ENCODE measurements around the gene TECPR1. TPM values are rescaled to one million over a fixed set of nuclear protein-coding genes. Genes with fewer than 3 reads are reported as not detected.

The TECPR1 gene
- total and polyA plus RNA-seq, 2 of the 8 experiments (the other 6 are each of a cell fraction or from before 2014, with no cell fraction given): 1.3 to 11.1 TPM

- no peak overlapping the region for H3K4me2 ChIP-seq (ENCODE audit: insufficient read depth in 1 of 2, low read depth in 2 of 2, low read length in 2 of 2)
- H4K91ac ChIP-seq (replicated peaks; ENCODE audit: insufficient read length, low read length): no peak overlapping the region
- no peak overlapping the region for H2AK5ac ChIP-seq (ENCODE audit: low read depth, low read length)
- no peak overlapping the region for H2AFZ ChIP-seq (ENCODE audit: low read length)
- H2BK120ac ChIP-seq (replicated peaks; ENCODE audit: low read depth, low read length): no peak overlapping the region
- no peaks in the 10 kb centered on the region for H3K79me2 ChIP-seq (ENCODE audit: control insufficient read depth in 1 of 2, insufficient read depth in 2 of 2, low read length in 2 of 2)
- no peak overlapping the region for H2BK12ac ChIP-seq (ENCODE audit: low read depth, low read length)
- no peaks in the 10 kb centered on the region for H3K27me3 ChIP-seq (replicated peaks in 1 of 4; ENCODE audit: control insufficient read depth in 3 of 4, extremely low read depth in 1 of 4, insufficient read depth in 3 of 4, low read length in 3 of 4)
- no peak overlapping the region for H3K14ac ChIP-seq (ENCODE audit: insufficient read length)
- ChIA-PET POLR2A (ENCODE audit: partially characterized antibody) (no interaction called here), CTCF (ENCODE audit: partially characterized antibody) (interaction anchor here (1.0 to 8.8 kb wide), 4 partner anchors 10 to 156 kb away, joined by 3 to 75 read pairs (median 12); partner anchors contain the start of gene LMTK2)
- 86% methylated on average over 6 of the region's 6 CpGs; no CpG with 5 or more reads in 1 of the 2 experiments for WGBS, 2 experiments (ENCODE audit: extremely low coverage in 1 of 2, insufficient coverage in 1 of 2, insufficient read length in 1 of 2, insufficient replicate concordance in 2 of 2, low coverage in 1 of 2, low lambda C conversion rate in 2 of 2, missing lambda C conversion rate in 1 of 2)
- H4K5ac ChIP-seq (ENCODE audit: insufficient read length, low read depth, low read length): no peak overlapping the region
- peaks cover 4% of the 10 kb centered on the region for H3K79me1 ChIP-seq (ENCODE audit: low read depth, low read length)
- peaks cover 0 to 9% of the 10 kb centered on the region in 2 experiments for H4K20me1 ChIP-seq (replicated peaks in 1 of 2; ENCODE audit: control insufficient read depth in 1 of 2, insufficient read depth in 2 of 2, low read length in 2 of 2)
- no peak overlapping the region for H3K4ac ChIP-seq (replicated peaks; ENCODE audit: insufficient read length, low read depth, low read length)
- H4K8ac ChIP-seq (ENCODE audit: extremely low read depth, insufficient read depth, low read length): no peak overlapping the region
- H2BK15ac ChIP-seq (ENCODE audit: low read length): no peak overlapping the region
- DNase-seq (ENCODE audit: low read depth in 1 of 2, low spot score in 2 of 2) (no peak), FAIRE-seq (no peak)
- no peak overlapping the region for H3K18ac ChIP-seq (ENCODE audit: extremely low read depth, low read length)
- no peaks in the 10 kb centered on the region; a peak in 4 of 7 replicates for H3K4me1 ChIP-seq (replicated peaks in 1 of 4; ENCODE audit: control insufficient read depth in 3 of 4, insufficient read depth in 4 of 4, low read length in 3 of 4)
- H2BK5ac ChIP-seq (ENCODE audit: low read depth, low read length): no peak overlapping the region
- no peak for TF ChIP-seq POLR2A (IDR thresholded peaks at IDR 0.05; ENCODE audit: control extremely low read depth in 1 of 2, low read depth in 2 of 2, low read length in 2 of 2)
- TF ChIP-seq EZH2 (IDR thresholded peaks at IDR 0.05; ENCODE audit: low read depth, low read length, severe bottlenecking): no peak
- no peak for TF ChIP-seq NRF1 (IDR thresholded peaks at IDR 0.05; ENCODE audit: low read depth, low read length)
- TF ChIP-seq MAFK (IDR thresholded peaks at IDR 0.05; ENCODE audit: low read depth, low read length): no peak
- no peak for TF ChIP-seq KDM1A (IDR thresholded peaks at IDR 0.05; ENCODE audit: borderline replicate concordance, low read length)
- TF ChIP-seq KDM5A (IDR thresholded peaks at IDR 0.05; ENCODE audit: low read length): no peak
- TF ChIP-seq BACH1 (IDR thresholded peaks at IDR 0.05; ENCODE audit: low read length): no peak
- no peak for TF ChIP-seq SIX5 (IDR thresholded peaks at IDR 0.05; ENCODE audit: low read depth, low read length)
- H3K4me3 ChIP-seq (ENCODE audit: extremely low read depth in 1 of 4, insufficient read depth in 2 of 4, low read depth in 3 of 4, low read length in 4 of 4): no peak overlapping the region
- no peak overlapping the region for H3K23ac ChIP-seq (ENCODE audit: insufficient read length)
- H3K56ac ChIP-seq (replicated peaks; ENCODE audit: insufficient read length, low read depth, low read length): no peak overlapping the region
- no peak overlapping the region for H3K9ac ChIP-seq (replicated peaks in 1 of 4; ENCODE audit: extremely low read depth in 1 of 4, low read depth in 3 of 4, low read length in 3 of 4)
- no peak overlapping the region for H2BK20ac ChIP-seq (ENCODE audit: low read length)
- no peaks in the 10 kb centered on the region for H3K23me2 ChIP-seq (ENCODE audit: low read depth, low read length)
- H3K27ac ChIP-seq (ENCODE audit: low read depth, low read length): no peak overlapping the region
- H3K36me3 ChIP-seq (ENCODE audit: control insufficient read depth in 2 of 4, insufficient read depth in 4 of 4, low read length in 3 of 4): peaks cover 0 to 15% (median 0%) of the 10 kb centered on the region in 4 experiments; a peak in 4 of 8 replicates
- H3K9me3 ChIP-seq (ENCODE audit: insufficient read depth in 2 of 2, low read depth in 1 of 2, low read length in 1 of 2): no peaks in the 10 kb centered on the region
Measured at GRCh38 chr7:98177553-98177952, 74.5 kb downstream of the TECPR1 start.
